ENCODE data around the gene AK1.

Gene AK1, protein sequence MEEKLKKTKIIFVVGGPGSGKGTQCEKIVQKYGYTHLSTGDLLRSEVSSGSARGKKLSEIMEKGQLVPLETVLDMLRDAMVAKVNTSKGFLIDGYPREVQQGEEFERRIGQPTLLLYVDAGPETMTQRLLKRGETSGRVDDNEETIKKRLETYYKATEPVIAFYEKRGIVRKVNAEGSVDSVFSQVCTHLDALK

DNA sequence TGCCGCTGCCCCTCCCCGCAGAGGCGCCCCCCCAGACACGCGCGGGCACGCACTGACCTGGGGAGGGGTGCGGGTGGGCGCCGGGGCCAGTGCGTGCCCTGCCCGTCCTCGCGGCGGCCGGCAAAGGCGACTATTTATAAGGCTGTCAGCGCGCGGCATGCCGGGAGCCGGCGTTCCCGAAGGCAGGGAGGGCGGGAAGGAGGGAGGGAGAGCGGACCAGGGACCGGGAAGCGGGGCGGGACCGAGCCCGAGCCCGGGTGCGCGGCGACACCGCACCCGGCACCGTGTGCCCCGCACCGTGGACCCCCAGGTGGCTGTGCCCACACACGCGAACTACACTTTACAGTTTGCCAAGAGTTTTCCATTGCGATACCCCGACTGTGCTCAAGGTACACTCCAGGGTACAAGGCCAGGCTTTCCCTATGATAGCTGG, at the start of gene AK1:
Gene AK1 (minus strand): TSS at position 110 of the 433 bp plus-strand sequence. CDS start 3,058 bp downstream, outside the sequence.
- DNase-seq: peak; percentile 74

DNA sequence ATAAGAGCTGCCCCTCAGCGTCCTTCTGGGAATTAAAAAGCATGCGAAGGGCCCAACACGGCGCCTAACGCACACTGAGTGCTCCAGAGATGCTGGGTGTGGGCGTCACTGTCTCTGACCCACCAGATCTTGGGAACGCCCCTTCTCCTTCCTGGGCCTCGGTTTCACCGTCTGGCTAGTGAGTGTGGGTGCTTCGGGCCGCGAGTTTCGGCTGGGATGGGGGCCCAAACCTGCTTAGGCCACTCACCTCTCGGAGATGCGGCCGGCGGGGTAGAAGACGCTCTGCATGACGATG, 49.4 kb upstream of the AK1 start:
- DNase-seq: no peak

DNA sequence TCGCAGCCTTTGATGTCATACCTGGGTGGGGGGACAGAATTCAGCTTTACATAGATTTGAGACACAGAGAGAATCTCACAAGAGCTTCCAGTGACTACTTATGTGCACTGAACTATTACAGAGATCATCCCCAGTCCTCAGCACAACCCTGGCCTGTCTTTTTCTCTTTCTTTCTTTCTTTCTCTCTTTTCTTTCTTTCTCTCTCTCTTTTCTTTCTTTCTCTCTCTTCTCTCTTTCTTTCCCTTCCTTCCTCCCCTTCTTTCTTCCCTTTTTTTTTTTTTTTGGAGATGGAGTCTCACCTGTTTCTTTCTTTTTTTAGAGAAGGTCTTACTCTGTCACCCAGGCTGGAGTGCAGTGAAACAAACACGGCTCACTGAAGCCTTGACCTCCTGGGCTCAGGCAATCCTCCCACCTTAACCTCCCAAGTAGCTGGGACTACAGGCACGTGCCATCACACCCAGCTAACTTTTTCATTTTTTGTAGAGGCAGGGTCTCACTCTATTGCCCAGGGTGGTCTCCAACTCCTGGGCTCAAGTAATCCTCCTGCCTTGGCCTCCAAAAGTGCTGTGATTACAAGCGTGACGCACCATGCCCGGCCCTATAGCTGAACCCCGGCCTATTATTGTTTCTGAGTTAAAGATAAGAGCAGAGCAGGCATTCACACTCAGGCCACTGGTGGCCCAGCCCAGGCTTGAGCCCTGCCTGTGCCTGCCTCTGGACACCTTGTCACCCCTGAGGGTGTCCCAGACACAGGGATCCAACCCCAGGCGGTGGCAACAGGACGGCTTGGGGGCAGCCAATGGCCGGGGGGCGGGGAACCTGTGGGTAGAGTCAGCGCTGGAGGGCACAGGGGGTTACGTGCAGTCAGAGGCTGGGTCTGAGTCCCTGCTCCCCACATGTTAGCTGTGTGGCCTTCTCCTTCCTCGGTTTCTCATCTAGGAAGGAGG, 48.8 kb upstream of the AK1 start:
- no peak for DNase-seq

DNA sequence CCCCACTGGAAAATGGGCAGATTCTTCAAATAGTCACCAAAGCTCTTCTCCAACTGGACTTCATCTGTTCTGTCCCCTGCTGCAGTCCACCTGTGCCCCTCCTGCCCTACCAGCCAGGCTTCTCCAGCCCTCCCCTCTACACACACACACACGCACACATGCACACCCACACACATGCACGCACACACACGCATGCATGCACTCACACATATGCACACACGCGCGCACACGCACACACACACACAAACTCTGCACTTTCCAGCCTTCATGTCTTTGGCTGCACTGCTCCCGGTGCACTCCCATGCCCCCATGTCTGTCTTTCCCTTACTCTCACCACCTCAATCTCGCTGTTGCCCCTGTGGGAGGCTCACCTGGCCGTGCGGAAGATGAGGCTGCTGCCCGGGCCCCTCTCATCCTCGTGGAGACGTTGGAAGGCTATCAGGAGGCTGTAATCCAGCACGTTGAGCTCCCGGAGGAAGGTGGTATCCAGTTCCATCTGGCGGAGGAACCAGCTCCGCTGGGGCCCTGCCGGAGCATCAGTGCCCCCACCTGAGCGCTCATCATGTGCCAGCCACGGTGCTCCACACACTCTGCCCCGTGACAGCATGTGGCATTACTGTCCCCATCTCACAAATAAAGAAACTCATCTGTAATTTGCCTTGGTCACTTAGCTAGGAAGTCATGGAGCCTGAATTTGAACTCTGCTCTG, 47.4 kb upstream of the AK1 start:
- DNase-seq: no peak

DNA sequence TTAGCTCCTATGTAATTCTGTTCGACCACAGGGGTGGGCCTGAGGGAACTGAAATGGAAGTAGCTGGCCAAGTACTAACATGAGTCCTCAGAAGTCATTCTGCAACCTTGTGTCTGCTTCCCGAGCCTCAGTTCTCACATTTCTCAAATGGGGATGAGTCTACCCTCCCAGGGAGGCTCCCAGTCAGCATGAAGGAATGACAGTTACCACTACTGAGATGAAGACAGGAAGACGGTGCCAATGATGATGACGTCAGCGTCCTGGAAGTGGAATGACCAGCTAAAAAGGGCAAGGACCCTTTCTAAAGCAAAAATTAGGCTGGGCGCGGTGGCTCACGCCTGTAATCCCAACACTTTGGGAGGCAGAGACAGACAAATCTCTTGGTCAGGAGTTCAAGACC, 46.3 kb upstream of the AK1 start:
- DNase-seq: no peak

DNA sequence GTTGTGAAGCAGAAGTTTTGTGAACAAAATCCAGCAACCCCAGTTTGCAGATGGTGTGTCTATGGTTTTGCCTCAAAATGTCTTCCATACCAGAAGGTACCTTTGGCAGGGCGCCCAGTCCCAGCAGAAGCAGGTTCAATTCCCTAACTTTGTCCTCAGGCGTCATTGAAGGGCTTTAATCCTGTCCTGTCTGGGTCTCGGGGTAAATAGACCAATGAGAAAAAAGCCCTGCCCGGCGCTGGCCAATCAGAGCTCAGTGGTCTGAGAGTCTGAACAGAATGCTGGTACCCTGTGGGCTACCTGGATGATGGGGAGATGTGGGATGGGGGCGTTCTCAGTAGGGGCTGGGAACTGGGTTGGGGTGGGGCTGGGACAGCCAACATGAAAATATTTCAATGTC, 45.6 kb upstream of the AK1 start:
- DNase-seq: no peak

DNA sequence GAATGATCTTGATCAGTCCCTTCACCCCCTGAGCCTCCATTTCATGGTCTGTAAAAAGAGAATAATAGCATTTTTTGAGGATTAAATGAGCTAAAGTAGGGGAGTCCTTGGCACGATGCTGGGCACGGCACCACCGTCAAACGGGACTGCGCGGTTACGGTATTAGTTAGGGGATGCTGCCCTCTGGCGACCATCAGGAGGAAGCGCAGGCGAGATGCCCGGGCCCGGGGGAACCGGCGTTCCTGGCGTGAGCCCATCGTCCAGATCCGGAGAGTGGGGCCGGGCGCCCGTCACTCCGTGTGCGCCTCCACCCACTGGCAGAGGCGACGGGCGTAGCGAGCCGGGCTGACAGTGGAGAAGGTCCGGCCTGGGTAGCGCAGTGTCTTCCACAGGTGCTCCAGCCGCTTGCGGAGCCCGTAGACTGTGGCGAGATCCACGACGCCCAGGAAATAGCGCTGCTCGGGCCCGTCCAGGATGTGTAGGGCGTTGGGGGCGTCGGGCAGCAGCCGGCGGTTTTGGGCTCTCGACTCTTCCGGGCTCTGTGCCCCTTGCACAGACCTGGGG, 44.2 kb upstream of the AK1 start:
- peak; percentile 42 for DNase-seq

DNA sequence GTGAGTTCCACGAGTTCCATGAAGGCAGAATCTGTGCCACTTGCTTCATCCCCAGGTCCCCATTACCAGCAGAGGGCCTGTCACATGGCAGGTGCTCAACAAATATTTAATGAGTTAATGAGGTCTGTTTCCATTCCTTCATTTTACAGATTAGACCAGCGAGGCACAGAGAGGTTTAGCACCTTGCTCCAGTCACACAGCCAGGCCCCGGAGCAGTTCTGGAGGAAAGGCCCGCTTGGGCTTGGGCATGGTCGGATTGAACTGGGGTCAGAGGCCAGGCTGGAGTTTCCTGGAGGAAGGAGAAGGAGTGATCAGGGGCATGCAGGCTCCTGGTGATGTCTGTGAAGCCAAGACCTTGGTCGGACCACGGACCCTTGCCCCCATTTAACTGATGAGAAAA, 43.3 kb upstream of the AK1 start:
- DNase-seq: no peak

DNA sequence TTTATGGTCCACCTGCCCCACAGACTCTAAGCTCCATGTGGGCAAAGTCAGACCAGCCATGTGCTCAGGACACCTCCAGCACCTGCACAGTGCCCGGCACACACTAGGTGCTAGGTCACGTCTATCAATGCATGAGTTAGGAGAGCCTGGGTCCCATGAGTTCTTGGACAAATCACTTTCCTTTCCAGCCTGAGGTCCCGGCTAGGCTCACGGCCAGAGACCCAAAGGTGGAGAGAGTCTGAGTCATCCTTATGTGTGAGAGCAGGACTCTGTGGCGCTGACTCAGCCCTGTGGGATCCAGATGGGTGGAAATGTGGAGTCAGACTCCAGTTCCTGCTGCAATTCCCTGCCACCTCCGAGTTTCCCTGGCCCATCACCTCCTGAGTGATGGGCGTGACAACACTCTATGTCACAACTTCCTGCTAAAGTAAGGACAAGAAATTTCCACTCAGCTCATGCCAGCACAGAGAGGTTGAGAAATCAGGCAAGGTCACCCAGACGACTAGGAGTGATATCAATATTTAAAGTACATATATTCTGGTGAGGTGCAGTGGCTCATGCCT, 41.9 kb upstream of the AK1 start:
- DNase-seq: no peak

DNA sequence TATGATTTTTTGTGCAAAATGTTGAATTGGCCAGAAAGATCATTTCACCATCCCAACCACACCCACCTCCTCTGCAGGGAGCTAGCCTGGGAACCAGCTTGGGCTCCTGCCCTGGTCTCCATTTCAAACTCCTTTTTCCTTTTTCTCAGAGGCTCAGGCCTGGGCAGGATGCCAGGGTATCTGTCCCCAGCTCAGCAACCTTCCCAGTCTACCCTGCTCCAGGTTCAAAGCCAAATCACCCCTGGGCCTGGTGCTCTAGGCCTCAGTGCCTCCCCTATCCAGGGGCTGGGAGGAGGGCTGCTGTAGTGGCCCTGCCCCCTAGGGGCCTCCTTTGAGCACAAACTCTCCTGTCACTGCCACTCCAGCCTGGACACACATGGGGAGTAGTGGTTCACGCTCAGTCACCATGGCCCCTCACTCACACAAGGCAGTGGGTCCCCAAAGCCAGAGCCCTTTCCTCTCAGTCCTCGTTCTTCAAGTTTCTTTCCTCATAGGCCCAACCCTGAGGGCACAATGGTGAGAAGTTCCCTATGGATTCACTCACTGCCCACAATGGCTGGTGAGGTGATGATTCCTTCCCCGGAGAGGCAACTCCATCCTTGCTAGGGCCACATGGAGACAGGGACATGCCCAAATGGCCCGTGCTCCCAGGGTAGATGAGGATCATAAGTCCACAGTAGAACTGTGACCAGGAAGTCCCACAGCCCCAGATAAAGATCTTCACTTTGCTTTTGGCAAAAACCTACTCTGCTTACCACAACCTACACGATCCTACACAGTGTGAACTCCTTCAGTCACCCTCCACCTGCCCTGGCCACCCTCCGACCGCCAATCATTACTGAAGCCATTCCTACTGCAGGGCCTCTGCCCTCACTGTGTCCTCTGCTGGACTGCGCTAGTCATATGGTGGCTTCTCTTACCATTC, 41.0 kb upstream of the AK1 start:
- no peak for DNase-seq

DNA sequence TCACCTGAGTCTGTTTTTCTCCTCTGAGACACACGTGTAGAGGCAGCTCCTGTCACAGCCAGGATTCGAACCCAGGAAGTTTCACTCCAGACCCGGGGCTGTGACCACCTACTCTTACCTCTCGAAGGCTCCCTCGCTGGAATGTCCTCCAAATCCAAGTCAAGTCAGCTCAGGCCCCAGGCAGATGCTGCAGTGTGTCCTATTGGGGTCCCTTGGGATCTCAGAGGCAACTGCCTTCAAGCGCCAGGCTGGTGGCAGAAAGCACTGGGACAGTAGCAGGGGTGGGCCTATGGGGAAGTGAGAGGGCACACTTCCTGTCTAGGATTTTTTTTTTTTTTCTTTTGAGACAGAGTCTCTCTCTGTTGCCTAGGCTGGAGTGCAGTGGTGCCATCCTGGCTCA, 40.1 kb upstream of the AK1 start:
- no peak for DNase-seq

DNA sequence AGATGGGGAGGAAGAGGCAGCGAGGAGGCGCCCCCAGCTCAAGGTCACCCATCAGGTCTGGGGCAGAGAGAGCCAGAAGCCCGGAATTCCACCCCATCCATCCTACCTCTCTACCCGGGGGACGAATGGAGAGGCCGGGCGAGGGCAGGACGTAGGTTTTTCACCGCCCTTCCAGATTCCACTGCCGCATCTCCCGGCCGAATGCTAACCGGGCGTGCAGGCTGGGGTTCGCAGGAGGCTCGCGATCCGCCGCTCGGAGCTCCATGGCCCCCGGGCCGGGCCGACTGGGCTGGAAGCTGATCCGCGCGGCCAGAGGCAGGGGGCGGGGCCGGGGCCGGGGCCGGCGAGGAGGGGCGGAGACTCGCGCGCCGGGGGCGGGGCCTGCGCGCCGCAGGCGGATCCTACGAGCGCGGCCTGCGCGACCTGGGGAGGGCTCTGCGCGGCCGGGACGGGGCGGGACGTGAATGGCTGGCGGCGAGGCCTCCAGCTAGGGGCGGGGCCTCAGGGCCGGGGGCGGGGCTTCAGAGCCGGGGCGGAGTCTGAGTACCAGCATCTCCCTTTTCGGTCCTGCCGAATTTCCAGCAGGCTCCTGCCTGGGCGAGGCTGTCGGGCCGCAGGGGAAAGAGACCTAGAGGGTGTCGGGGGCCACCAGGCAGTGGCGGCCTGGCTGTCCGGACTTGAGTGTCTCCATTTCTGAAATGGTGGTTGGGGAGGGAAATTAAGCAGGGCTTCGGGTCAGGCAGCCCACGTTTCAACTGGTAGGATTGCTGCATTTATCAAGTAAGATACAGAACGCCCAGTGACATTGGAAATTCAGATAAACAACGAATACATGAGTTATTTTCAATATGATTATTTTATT, 39.5 kb upstream of the AK1 start, which contains the start of gene ST6GALNAC4:
Gene ST6GALNAC4 (minus strand): TSS at position 322 of the 862 bp plus-strand sequence. CDS start 622 bp downstream, outside the sequence.
- DNase-seq: peak; percentile 83

DNA sequence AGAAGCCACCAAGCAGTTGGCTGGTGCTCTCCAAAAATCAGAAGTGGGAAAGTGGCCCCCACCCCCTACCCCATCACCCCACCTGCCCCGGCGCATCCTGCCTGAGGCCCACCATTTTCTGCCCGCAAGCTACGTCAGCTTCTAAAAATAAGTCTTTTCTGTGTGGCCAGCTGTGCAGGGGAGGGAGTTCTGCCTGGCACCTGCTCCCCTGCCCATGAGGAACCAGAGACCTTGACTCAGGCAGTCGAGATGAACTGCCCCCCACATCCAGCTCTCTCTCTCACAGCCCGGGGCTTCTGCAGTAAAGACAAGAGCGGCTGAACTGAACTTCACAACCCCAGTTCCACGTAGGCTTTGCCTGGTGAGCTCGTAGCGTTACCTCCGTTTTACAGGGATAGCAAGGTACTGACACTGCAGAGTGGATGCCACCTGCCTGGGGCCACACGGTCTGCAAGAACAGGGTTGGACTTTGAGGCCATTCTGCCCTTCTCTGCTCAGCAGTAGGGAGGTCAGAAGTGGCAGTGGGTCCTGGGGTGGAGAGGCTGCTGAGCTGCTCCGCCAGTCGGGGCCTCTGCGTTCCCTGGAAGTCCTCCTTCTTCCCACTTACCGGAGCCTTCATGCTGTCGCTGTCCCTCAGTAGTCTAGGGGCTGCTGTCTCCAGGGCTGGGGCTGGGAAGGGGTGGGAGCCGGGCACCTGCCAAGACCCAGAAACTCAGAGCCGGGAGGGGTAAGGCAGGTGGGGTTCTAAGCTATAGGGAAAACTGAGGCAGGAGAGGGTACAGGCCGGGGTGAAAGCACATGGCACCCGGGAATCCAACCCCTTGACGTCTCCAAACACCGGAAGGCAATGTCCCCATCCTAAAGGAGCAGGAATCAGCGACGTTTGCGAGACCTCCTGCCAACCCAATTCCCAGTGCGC, 38.6 kb upstream of the AK1 start:
- no peak for DNase-seq

DNA sequence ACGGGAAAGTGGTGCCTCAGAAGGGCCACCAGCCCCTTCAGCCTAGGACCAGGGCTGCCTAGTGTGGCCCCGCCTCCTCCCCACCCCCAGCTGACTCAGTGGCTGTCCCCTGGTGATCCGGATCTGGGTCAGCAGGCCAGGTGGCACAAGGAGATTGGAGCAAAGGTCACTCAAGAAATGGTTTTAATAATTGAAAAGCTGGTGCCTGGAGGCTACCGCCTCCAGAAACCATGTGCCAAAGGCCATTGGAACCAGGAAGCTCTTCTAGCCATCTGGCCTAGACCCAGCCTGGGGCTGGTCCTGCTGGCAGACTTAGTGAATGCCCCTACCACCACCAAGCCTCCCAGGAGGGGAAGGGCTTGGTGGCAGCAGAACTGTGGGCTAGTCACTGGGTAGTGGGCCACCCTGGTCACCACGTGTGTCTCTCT, 37.9 kb upstream of the AK1 start:
- DNase-seq: no peak

DNA sequence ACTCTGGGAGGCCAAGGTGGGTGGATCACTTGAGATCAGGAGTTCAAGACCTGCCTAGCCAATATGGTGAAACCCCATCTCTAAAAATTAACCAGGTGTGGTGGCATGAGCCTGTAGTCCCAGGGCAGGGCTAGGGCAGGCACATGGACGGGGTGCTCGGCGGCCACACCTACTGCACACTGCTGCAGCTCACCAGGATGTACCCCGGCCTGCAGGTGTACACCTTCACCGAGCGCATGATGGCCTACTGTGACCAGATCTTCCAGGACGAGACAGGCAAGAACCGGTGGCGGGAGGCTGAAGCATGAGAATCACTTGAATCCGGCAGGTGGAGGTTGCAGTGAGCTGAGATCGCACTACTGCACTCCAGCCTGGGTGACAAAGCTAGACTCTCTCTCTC, 36.2 kb upstream of the AK1 start:
- DNase-seq: no peak

DNA sequence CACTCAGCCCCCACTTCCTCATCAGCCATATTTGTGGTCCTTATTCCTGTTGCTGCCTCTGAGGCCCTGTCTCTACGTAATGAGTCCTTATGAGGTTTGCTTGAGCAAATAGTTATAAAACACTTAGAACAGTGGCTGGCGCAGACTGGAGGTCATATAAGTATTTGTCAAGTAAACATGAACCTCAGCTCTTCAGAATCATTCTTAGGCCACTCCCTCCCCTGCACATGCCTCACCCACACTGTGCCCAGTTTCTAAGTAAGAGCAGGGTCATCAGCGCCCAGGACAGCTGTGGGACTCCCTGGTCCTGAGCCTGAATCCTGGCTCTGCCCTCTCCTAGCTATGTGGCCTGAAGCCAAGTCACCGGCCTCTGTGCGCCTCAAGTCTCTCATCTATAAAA, 35.4 kb upstream of the AK1 start:
- no peak for DNase-seq

DNA sequence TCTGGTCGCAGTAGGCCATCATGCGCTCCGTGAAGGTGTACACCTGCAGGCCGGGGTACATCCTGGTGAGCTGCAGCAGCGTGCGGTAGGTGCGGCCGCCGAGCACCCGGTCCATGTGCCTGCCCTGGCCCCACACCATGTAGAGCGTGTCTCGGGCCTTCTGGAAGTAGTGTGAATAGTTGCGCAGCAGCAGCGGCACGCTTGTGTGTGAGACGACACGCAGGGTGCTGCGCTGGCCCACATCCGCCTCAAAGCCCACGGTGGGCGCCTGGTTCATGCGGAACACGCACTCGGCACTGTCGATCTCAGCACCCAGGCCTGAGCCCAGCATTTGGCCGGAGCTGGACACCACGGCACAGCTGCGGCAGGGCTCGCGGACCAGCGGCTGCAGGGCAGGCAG, 34.8 kb upstream of the AK1 start:
- DNase-seq: no peak

DNA sequence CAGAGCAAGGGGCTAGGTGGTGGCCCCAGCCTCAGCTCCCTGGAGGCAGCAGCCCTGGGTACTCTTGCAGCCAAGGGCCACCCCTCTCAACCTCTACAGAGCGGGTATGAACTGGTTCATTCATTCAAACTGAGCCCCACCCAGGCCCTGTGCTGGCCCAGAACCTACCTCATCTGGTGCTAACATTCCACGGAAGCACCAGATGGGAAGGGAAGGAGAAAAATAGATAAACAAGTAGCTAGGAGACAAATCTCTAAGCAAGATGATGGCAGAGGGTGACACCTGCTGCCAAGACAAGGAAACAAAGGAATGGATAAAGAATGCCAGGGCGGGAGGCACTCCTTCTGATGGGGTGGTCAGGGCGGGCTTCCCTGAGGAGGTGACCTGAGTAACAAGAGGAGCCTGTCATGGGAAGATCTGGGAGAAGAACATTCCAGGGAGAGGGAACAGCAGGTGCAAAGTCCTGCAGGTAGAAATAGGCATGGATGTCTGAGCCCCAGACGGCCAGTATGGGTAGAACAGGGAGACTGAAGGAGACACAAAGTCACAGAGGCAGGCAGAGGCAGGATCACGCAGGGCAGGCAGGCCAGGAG, 33.2 kb upstream of the AK1 start:
- DNase-seq: no peak

DNA sequence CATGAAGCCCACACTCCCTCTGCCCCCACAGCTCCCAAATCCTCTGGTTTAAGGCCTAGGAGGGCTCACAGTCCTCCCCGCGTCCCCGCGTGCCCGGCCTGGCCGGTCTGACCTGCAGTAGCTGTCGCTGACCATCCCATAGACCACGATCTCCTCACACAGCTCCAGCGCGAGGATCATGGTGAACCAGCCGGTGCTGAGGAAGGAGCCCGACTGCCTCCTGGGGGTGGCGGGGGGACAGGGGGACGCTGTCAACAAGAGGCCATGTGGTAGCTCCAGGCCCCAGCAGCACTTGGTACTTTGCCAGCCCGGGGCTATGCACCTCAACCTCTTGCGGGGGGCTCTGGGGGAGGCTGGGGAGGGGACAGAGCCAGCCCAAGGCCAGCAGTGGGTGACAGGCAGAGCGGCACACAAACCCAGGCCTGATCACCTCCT, 32.4 kb upstream of the AK1 start:
- no peak for DNase-seq

DNA sequence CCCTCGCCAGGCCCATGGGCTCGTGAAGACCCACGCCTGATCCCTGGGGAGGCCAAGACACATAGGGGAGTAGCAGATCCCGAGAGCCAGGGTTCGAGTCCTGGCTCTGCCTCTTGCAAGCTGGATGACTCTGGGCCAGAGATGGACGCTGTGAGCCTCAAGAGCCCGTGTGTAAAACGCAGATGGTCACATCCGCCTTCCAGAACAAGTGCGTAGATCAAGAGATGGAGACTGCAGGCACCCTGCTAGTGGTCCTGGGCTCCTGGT, 31.1 kb upstream of the AK1 start:
- DNase-seq: no peak

Measured in NCI-H1092 treated with DMSO at 0.1 percent for 48 hours (cell line).